ENCODE results near the gene CFDP1.

DNA sequence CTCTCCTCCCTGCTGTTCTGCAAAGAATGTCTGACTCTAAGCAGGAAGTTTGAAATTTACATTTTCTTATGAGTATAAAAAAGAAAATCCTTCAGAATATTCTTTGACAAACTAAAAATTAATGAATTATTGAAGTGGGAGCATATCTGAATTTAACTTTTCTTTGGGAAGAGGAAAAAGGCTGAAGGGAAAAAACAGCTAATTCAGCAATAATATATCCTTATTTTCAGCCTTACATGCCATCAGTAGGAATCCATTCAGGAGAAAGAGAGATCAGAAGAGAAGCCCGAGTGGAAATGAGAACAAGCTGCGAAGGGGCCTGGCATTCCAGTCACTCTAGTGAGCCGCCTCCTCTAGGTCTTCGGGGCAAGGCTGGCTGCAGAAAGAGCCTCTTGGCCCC lies 140.1 kb downstream of the CFDP1 start:
- no peak for TF ChIP-seq ARNT2 (CRISPR knock-in tag; IDR thresholded peaks at IDR 0.05; ENCODE audit: low read depth)
- TF ChIP-seq ZHX1 (CRISPR knock-in tag; IDR thresholded peaks at IDR 0.05; ENCODE audit: low read depth): no peak
- TF ChIP-seq NCOR1 (IDR thresholded peaks at IDR 0.05; ENCODE audit: borderline replicate concordance, low read length): no peak
- no peak for TF ChIP-seq POLR2AphosphoS5 (IDR thresholded peaks at IDR 0.05; ENCODE audit: low read depth, low read length)
- TF ChIP-seq ELF4 (CRISPR knock-in tag; IDR thresholded peaks at IDR 0.05; ENCODE audit: borderline replicate concordance): no peak
- TF ChIP-seq CTCF (CRISPR knock-in tag; IDR thresholded peaks at IDR 0.05): no peak
- TF ChIP-seq SOX13 (IDR thresholded peaks at IDR 0.05): no peak
- TF ChIP-seq SOX13 (CRISPR knock-in tag; conservative IDR thresholded peaks at IDR 0.05 in 1 of 2, IDR thresholded peaks at IDR 0.05 in 1 of 2): no peak
- TF ChIP-seq, protein P1, sequence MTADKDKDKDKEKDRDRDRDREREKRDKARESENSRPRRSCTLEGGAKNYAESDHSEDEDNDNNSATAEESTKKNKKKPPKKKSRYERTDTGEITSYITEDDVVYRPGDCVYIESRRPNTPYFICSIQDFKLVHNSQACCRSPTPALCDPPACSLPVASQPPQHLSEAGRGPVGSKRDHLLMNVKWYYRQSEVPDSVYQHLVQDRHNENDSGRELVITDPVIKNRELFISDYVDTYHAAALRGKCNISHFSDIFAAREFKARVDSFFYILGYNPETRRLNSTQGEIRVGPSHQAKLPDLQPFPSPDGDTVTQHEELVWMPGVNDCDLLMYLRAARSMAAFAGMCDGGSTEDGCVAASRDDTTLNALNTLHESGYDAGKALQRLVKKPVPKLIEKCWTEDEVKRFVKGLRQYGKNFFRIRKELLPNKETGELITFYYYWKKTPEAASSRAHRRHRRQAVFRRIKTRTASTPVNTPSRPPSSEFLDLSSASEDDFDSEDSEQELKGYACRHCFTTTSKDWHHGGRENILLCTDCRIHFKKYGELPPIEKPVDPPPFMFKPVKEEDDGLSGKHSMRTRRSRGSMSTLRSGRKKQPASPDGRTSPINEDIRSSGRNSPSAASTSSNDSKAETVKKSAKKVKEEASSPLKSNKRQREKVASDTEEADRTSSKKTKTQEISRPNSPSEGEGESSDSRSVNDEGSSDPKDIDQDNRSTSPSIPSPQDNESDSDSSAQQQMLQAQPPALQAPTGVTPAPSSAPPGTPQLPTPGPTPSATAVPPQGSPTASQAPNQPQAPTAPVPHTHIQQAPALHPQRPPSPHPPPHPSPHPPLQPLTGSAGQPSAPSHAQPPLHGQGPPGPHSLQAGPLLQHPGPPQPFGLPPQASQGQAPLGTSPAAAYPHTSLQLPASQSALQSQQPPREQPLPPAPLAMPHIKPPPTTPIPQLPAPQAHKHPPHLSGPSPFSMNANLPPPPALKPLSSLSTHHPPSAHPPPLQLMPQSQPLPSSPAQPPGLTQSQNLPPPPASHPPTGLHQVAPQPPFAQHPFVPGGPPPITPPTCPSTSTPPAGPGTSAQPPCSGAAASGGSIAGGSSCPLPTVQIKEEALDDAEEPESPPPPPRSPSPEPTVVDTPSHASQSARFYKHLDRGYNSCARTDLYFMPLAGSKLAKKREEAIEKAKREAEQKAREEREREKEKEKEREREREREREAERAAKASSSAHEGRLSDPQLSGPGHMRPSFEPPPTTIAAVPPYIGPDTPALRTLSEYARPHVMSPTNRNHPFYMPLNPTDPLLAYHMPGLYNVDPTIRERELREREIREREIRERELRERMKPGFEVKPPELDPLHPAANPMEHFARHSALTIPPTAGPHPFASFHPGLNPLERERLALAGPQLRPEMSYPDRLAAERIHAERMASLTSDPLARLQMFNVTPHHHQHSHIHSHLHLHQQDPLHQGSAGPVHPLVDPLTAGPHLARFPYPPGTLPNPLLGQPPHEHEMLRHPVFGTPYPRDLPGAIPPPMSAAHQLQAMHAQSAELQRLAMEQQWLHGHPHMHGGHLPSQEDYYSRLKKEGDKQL (CRISPR knock-in tag; IDR thresholded peaks at IDR 0.05; ENCODE audit: low read depth): no peak
- TF ChIP-seq, protein P2, sequence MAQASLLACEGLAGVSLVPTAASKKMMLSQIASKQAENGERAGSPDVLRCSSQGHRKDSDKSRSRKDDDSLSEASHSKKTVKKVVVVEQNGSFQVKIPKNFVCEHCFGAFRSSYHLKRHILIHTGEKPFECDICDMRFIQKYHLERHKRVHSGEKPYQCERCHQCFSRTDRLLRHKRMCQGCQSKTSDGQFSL (CRISPR knock-in tag; IDR thresholded peaks at IDR 0.05): no peak
- no peak for TF ChIP-seq ZNF138 (CRISPR knock-in tag; IDR thresholded peaks at IDR 0.05; ENCODE audit: low read depth)

Data from HepG2 (cell line).